T47D (cell line): ENCODE results near the gene GLCE.
"Not testable (repeated sequence)": the region's sequence is repeated elsewhere in the genome, so short reads cannot be mapped to it uniquely, and the experiment has no call there.

Experiments
- DNase-seq, 2 experiments: peaks; one replicate each; pipeline versions ENCODE4 v3.0.0 to v3.0.0-alpha.2; 2011 to 2012; ENCODE audit warnings: low read depth in 1 of 2, low spot score in 1 of 2
- JUND ChIP-seq: IDR thresholded peaks from 2 replicates; pipeline ENCODE4 v1.6.1; 2012; ENCODE audit warnings: low read depth
- in situ Hi-C: cut with HindIII; loops from 2 replicates; pipeline ENCODE4 v1.10.0; 2016; ENCODE audit warnings: low sequenced_read_pairs, low pct_unique_long_range_greater_than_20kb

The GLCE gene

DNA sequence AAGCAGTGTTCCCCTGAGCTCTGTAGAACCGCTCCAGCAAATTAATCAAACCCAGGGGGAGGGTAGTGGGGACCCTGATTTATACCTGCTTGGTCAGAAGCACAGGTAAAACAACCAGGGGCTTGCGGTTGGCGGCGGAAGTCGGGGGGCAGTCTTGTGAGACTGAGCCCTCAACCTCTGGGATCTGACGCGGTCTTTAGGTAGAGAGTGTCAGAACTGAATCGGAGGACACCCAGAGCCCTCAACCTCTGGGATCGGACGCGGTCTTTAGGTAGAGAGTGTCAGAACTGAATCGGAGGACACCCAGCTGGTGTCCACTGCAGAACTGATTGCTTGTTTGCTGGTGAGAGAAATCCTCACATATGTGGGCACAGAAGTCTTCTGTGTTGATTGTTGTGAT is 125.4 kb downstream of the GLCE start:
- no peak for DNase-seq
- TF ChIP-seq JUND = no peak
- in situ Hi-C loops = no loop called here

DNA sequence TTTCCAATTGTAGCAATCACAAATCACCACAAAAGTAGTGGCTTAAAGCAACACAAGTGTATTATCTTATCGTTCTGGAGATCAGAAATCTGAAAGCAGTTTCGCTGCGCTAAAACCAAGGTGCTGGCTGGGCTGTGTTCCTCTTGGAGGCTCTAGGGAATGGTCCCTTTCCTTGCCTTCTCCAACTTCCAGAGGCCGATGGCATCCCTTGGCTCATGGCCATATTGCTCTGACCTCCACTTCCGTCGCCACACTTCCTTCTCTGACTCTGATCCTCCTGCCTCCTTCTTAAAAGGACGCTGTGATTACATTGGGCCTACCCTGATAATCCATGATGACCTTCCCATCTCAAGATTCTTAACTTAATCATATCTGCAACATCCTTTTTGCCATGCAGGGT is 127.6 kb downstream of the GLCE start:
- DNase-seq = no peak
- in situ Hi-C loops = no loop called here
- no peak for TF ChIP-seq JUND

DNA sequence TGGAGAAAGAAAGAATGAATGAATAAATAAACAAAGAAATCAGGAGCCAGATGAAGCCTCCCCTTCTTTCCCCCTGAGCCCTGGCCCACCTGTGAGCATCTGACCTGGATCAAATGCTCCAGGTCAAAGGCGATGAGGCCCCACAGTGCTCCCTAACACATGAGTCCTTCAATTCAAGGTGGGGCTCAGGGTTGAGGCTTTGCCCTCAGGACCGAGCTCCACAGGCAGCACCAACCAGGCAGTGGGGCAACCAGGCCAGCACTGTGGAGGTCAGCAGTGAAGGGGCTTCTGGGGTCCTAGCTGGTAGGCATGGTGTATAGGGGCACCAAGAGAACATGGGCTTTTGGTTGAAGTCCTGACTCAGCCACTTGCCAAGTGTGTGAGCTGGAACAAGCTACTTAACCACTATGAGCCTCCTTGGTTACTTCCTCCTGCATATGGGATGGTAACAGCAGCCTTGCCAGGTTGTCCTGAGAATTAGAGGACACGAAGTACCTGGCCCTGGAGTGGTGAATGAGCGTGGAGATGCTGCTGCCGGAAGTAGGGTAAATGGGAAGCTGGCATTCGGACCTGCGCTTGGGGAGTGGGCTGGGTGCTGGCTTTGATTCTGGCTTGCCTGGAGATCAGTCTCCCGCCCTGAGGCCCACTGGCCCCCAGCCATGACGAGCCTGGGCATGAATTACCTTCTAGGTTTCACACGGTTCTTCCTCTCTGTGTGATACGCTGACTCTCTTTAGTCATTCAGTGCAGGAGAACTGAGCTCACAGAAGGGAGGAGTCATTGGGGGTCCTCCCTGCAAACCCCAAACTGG is 128.3 kb downstream of the GLCE start:
- no peak for DNase-seq
- in situ Hi-C loops = no loop called here
- no peak for TF ChIP-seq JUND

DNA sequence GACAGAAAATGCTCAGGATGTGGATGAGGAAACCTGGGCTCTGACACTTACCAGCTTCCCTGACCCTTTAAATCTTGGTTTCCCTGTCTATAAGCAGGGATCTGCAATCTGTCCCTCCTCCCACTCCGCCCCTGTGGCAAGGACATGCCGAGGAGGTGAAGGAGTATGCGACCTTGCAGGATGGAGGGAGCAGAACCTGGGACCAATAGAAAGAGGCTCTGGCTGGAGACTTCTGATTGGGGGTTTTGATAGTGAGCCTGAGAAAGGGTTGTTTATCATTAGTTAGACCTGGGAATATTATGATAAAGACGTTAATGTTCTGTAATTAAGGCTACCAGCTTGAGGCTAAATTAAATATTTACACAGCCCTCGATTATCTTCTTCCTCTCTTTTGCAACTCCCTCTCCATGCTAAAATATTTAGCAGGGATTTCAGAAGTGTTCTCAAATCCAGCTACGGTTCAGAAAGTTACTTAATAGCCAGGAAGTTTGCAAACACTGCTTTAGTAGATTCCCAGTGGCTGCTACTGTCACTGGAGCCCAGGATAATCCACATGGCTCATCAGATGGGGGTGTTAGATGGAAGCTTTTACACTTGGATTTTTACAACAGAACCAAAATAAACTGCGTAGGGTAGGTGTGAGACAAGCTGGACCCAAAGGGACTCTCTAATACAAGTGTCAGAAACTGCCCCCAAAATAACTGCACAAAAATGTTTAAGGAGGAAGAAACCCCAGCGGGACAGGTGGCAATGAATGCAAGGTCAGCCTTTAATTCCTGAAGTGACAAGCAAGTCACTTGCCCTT is 129.1 kb downstream of the GLCE start:
- in situ Hi-C loops = no loop called here
- DNase-seq = no peak
- no peak for TF ChIP-seq JUND

DNA sequence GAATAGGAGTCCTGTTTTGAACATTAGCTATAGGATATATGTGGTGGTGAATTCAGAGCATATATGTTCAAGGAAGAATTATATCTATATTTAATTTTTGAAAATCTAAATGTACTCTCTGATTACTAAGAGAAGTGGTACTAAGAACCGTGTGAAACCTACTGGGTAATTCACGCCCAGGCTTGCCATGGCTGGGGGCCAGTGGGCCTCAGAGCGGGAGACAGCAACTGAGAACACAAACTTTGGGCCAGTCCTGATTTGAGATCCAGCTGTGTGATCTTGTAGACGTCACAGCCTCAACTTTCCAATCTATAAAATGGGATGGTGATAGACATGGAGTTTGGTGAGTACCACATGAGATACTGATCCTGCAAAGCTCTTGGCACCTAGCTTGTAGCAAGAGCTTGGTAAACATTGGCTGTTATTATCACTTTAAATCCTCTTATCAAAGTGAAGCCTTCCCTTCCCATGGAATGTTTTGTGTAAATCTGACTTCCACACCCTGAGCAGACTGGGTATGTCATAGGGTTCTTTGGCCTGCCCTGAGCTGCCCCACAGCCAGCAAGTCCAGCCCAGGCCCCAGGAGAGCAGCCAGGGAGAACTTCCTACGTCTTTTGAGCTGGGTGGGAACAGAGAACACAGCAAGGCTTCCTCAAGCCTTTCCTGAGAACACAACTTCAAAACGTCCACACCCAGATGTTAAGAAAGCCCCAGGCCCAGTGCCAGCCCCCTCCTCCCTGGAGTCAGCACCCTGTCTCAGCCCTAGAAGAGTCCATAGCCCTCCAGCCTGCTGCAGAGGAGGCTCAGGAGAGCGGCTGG is 130.1 kb downstream of the GLCE start:
- no peak for TF ChIP-seq JUND
- in situ Hi-C loops = no loop called here
- no peak for DNase-seq

DNA sequence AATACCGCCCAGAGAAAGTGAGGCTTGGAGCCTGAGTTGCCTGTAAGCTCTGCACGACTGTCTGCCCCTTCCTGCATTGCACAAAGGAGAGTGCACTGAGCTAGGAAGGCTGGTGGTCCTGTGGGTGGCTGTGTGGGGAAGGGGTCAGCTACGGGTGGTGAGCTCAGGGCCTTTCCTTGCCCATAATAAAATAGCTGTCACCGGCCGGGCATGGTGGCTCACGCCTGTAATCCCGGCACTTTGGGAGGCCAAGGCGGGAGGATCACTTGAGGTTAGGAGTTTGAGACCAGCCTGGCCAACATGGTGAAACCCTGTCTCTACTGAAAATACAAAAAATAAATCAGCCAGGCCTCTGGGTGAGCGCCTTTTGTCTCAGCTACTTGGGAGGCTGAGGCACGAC is 131.2 kb downstream of the GLCE start:
- DNase-seq, in situ Hi-C loops: not testable (repeated sequence)

DNA sequence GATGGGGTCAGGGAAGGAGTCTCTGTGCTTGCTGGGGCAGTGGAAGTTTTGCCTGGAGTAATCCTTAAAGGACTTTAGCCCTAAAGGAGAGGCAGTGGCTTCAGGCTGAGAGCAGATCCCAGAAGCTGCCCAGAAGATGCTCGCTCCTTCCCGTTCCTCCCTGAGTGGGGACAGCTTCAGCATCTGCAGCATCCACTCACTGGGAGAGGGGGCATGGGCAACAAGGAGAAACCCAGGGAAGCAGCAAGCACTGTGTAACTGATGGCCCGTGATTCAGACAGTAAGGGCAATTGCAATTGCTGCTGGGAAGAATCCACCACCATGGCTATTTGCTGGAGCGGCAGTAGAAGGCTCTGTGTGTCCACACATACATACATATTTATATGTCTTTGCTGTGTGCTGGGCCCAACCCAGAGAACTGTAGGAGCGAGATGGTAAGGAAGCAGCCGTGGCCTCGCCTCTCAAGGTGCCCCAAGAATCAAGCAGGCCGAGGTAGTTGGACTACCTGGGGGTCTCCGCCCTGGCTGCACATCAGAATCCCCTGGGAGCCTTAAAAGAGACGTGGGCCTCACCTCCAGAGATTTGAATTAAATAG is 132.5 kb downstream of the GLCE start:
- no peak for TF ChIP-seq JUND
- DNase-seq = no peak
- in situ Hi-C loops = no loop called here

DNA sequence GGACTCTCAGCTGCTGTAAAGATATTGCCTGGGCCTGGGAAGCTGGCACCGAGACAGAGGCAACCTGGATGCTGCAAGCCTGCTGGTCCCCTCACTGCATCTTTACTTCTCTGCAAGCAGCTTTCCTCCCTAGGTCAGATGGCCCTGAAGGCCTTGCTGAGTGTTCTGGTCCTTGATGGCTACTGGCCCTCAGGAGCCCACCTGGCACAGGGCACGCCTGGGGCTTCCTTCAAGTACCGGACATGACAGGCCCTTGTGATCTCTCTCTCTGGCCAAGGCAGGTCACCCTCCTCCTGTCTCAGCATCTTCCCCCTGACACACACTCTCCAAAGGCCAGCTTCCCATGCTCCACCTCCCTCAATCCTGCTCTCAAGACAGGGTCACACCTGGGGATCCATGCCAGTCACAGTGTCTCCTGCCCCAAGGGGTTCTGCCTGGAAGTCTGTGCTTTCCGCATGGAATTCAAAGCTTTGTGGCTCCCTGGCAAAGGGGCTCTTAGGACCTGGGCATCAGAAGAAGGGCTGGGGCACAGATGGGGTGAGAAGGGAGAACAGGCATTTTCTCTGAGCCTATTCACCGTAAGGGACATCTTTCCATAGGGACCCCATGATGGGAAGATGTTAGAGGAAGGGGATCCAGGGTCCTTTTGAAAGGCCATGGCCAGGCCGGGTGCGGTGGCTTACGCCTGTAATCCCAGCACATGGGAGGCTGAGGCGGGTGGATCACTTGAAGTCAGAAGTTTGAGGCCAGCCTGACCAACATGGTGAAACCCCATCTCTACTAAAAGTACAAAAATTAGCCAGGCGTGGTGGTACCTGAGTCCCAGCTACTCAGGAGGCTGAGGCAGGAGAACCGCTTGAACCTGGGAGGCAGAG is 133.5 kb downstream of the GLCE start:
- DNase-seq = no peak
- in situ Hi-C loops = no loop called here
- no peak for TF ChIP-seq JUND

DNA sequence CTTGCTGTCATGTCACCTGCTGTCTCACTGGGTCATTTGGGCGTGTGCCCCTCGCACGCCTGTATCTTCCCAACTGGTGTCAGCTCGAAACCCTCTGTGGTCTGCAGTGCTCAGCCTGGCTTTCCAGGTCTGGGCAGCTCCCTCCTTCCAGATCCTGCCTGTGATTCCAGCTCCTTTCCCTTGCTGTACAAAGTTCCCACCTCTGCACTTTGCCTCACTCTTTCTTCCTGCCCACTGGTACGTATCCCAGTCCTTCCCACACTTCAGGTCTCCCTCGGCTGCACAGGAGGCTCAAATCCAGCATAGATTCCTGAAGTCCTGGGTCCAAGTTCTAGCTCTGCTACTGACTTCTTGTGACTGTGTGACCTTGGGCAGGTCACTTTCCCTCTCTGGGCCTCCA is 136.2 kb downstream of the GLCE start:
- no peak for DNase-seq
- no peak for TF ChIP-seq JUND
- in situ Hi-C loops = no loop called here

DNA sequence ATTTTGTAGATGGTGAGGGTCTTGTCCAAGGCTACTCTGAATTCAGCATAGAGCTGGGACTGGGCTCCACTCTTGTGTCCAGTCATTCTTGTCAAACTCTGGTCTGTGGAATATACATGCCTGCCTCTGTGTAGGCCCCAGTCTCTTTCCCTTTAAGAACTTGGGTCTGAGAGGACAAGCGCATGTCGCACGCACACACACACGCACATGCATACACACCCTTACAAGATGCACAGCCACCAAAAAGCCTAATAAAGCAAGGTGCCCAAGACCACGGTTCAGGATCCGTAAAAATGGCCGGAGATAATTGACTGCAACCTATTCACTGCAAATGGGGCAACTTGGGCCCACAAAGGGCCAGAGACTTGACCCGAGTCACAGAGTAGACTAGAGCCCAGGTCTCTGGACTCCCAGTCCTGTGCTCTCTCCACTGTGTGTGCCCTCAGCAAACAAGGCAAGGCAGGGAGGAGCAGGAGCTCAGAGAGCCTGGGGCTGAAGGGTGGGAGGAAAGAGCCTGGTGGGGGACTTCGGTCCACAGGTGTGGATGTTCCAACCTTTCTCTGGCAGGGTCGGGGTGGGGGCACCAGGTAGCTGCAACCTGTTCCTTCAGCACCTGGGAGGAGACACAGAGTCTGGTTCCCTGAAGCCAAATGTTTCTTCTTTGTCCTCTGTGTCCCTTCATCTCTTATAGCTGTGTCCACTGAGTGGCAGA is 137.4 kb downstream of the GLCE start:
- in situ Hi-C loops = no loop called here
- no peak for TF ChIP-seq JUND
- DNase-seq = no peak

DNA sequence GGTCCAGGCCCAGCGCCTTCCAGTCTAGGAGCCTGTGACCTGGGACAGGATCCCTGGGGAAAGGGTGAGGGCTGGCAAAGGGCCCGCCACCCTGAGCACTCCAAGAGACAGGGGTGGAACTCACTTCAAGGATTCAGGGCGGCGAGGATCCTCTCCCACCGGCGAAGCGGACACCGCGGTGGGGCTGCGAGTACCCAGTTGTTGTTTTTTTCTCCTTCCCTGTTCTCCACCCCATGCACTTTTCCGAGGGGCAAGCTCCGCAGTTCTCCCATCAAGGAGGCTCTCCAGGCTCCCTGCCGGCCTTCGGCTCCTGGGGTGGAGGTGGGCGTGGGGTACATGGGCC is 137.9 kb downstream of the GLCE start:
- in situ Hi-C loops = no loop called here
- no peak for TF ChIP-seq JUND
- no peak for DNase-seq
